Hematopoietic multipotent progenitor cell treated with erythropoietin and hydrocortisone succinate and interleukin-3 and kit ligand, for 17 days (in vitro differentiated cells): ENCODE measurements around the gene CCDC6.
"Not testable (repeated sequence)": the region's sequence is repeated elsewhere in the genome, so short reads cannot be mapped to it uniquely, and the experiment has no call there.

ENCODE experiments used
- DNase-seq: peaks from one replicate; pipeline ENCODE4 v3.0.0-alpha.2; 2015; ENCODE audit warnings: low spot score

Gene CCDC6

DNA sequence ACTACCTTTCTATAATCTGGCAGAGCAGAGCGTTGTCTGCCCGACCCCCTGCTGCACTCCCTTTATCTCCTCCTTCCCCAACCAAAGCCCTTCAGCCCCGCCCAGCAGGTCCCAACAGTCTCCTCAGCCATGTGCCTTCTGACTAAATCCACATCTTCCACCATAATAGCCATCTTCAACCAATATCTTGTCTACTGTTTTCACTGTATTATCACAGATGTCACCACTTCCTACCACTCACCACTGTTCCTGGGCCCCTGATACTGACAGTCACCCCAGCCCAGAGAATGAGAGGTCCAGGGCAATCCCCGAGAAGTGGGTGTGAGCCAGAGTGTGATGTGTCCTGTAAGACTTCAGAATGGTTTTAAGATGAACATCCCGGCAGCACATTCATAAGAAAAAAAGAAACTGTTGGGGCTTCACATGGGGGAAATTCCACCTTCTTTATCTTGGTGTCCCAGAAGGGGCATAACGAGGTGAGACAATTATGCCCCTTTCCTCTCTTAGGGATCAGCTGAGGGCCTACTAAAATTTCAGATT is 25.3 kb downstream of the CCDC6 start:
- peak; percentile 59 for DNase-seq

- no peak for DNase-seq
These were observed 26.2 kb downstream of the CCDC6 start for GRCh38 chr10:59880019-59880717.

DNA sequence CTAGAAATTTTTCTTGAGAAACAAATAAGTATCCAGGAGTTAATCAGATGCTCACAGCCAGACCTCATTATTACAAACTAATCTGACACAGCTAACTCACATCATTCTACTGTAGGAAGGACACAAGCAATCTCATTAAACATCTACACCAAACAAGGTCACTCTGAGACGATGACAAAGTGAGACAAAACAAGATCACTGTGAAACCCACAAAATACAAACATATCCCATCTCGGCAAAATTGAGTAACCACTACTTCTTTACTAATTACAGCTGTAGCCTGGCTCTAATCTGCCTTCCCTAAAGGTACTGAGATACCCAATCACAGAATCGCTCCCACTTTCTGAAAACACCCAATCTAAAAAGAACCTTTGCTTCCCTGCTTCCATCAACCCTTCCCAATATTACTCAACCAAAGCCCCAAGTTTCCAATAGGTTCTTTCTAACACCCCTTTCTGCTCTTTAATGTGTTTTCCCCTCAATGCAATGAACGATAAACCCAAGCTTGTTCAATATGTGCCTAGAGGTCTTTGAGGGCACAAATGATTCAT is 26.9 kb downstream of the CCDC6 start:
- no peak for DNase-seq

GRCh38 chr10:59878915-59879314 is 27.4 kb downstream of the CCDC6 start:
- no peak for DNase-seq

GRCh38 chr10:59878289-59878688 is 28.1 kb downstream of the CCDC6 start:
- DNase-seq: no peak

DNA sequence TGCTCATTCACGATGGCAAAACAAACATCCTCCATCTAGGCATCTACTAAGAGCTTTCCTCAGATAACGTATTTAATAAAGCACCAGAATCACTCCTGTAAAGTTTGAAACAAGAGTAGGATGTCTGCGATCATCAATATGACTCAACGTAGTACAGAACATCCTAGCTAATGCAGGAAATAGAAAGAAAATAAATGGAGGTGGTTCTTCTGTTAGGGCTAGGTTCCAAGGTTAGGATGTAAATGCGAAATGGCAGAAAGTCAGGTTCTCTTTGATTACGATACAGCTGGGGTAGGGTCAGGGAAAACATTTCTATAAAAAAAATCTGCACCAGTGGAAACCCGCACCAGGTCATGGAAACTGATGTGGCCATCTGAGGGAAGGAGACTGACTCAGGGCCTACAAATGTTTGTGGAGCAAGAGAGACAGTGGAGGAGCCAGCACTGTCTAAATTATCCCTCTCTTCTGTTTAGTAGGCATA is 29.1 kb downstream of the CCDC6 start:
- no peak for DNase-seq

DNA sequence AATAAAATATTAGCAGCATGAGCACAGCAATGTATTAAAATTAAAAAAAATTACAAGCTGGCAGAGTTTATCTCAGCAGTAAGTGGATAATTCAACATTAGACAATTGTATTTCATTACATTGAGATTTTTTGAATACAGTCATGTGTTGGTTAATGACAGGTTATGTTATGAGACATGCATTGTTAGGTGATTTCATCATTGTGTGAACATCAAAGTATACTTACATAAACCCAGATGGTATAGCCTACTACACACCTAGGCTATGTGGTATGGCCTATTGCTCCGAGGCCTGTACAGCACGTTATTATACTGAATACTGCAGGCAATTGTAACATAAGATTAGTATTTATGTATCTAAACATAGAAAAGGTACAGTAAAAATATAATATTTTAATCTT is 29.7 kb downstream of the CCDC6 start:
- no peak for DNase-seq

GRCh38 chr10:59876208-59876607 is 30.1 kb downstream of the CCDC6 start:
- not testable (repeated sequence) for DNase-seq

- no peak for DNase-seq
These were observed 32.5 kb downstream of the CCDC6 start for GRCh38 chr10:59873896-59874295.

- peak; percentile 36 for DNase-seq
These were observed 33.4 kb downstream of the CCDC6 start for GRCh38 chr10:59872892-59873463.

DNA sequence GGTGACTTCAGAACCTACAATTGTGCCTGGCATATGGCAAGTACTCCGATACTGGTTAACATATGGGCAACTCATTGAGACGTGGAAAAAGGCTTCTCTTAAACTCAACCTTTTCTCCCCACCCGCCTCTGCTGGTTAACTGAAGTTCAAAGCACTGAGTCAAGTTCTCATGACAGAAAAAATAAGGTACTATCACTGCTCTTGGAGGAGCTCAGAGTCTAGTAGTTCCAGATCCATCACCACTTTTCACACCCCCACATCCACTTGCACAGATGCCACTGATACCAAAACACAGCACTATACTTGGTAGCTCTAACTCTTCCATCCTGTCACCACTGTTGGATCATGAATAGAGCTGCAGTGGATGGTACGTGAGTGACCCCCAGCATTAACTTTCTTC is 36.2 kb downstream of the CCDC6 start:
- DNase-seq: no peak

- no peak for DNase-seq
These were observed 36.8 kb downstream of the CCDC6 start for GRCh38 chr10:59869594-59869940.

GRCh38 chr10:59868696-59869593 is 37.4 kb downstream of the CCDC6 start:
- no peak for DNase-seq

DNA sequence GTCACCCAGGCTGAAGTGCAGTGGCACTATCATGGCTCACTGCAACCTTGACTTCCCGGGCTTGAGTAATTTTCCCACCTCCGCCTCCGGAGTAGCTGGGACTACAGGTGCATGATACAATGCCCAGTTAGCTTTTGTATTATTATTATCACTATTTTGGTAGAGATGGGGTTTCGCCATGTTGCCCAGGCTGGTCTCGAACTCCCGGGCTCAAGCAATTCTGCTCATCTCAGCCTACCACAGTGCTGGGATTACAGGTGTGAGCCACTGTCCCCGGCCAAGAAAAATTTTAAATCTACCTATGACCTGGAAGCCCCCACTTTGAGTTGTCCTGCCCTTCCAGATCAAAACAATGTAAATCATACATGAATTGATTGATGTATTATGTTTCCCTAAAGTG is 38.8 kb downstream of the CCDC6 start:
- DNase-seq: no peak

- DNase-seq: peak; percentile 66
These were observed 41.3 kb downstream of the CCDC6 start for GRCh38 chr10:59865101-59865500.

GRCh38 chr10:59864141-59864962 is 42.0 kb downstream of the CCDC6 start:
- DNase-seq: no peak

GRCh38 chr10:59859570-59859969 is 46.8 kb downstream of the CCDC6 start:
- no peak for DNase-seq

DNA sequence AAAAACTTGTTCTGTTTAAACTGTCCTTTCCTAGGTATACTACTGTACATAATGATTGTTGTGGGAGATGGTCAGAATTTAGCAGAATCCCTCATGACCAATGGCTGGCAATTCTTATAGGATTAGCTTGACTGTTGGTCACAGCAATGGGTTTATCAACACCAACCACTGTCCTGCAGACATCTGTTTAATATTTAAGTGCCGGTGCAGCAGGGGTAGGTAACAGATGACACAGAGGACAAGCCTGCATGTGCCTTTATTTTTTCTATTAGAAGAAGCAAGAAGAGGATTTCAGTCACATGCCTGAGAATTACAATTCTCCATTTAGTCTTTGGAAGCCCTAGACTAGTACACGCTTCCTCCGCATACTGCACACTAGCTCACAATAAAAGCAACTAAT is 48.4 kb downstream of the CCDC6 start:
- DNase-seq: no peak

GRCh38 chr10:59857049-59857448 is 49.3 kb downstream of the CCDC6 start:
- no peak for DNase-seq

- DNase-seq: no peak
These were observed 50.3 kb downstream of the CCDC6 start for GRCh38 chr10:59856104-59856503.

GRCh38 chr10:59854571-59854970 is 51.8 kb downstream of the CCDC6 start:
- no peak for DNase-seq

GRCh38 chr10:59852670-59853069 is 53.7 kb downstream of the CCDC6 start:
- DNase-seq: no peak
